HepG2 (cell line): ENCODE measurements around the gene HK2. TPM values are rescaled to one million over a fixed set of nuclear protein-coding genes. Genes with fewer than 3 reads are reported as not detected.

Experiments
- ATAC-seq: fragments of 200-7000 bp; cut with Tn5 transposase; 3 replicates; pipeline ENCODE4 v1.9.1; 2020; ENCODE audit warnings: mild to moderate bottlenecking, moderate library complexity
- BruUV-seq: library from RNA; stranded (reverse); fragments of 400-500 nt; replicated peaks from 2 replicates; lab custom pipeline; 2021; lab: Mats Ljungman, UMichigan
- CTCF ChIA-PET: fragments of 300-600 bp; formaldehyde crosslinking; extraction: SDS; loops from one replicate; lab custom pipeline; 2021; ENCODE audit warnings: low total read pairs, inconsistent platforms, low intra/inter-chr PET ratio; lab: Yijun Ruan, JAX
- POLR2A ChIA-PET: fragments of 350-600 bp; sonication (Branson Sonifier 250); formaldehyde crosslinking; loops from one replicate; lab custom pipeline; 2020; ENCODE audit warnings: antibody characterized with exemption, inconsistent platforms; lab: Yijun Ruan, JAX
- DNase-seq: peaks from one replicate; pipeline ENCODE4 v3.0.0-alpha.2; 2015; ENCODE audit warnings: low spot score
- FAIRE-seq: peaks from 3 replicates; lab custom pipeline; 2011; peaks lifted over from hg19 to GRCh38; lab: Jason Lieb, UNC
- H2AFZ ChIP-seq: one replicate; pipeline ENCODE4 v1.6.1; 2011; ENCODE audit warnings: low read length, inconsistent platforms
- H3K27ac ChIP-seq: fragments of 300-600 bp; 3 replicates; pipeline ENCODE4 v1.8.0; 2011; ENCODE audit warnings: mixed run types, mild to moderate bottlenecking, mixed read lengths, low read length, inconsistent platforms; ENCODE audit not compliant: insufficient read depth; ENCODE audit errors: extremely low read length
- H3K27me3 ChIP-seq, 2 experiments: fragments of 200-600 bp in 1 of 2; 2 replicates in 1 of 2; 3 replicates in 1 of 2; pipeline versions ENCODE4 v1.6.0 to v1.8.0; 2011; ENCODE audit warnings: low read length in 2 of 2, mild to moderate bottlenecking in 2 of 2, moderate library complexity in 2 of 2, inconsistent platforms in 1 of 2; ENCODE audit not compliant: insufficient read depth in 2 of 2, control insufficient read depth in 1 of 2
- H3K36me3 ChIP-seq, 2 experiments: fragments of 200-600 bp in 1 of 2; replicated peaks in 1 of 2; 2 replicates in 1 of 2; 3 replicates in 1 of 2; pipeline versions ENCODE4 v1.5.1 to v1.8.0; 2011; ENCODE audit warnings: low read length in 2 of 2, inconsistent platforms in 1 of 2; ENCODE audit not compliant: insufficient read depth in 2 of 2, control insufficient read depth in 1 of 2
- H3K4me1 ChIP-seq: 2 replicates; pipeline ENCODE4 v1.5.1; 2012; ENCODE audit warnings: low read length, inconsistent platforms; ENCODE audit not compliant: insufficient read depth
- H3K4me2 ChIP-seq: 2 replicates; pipeline ENCODE4 v1.6.0; 2011; ENCODE audit warnings: low read depth, low read length, inconsistent platforms
- H3K4me3 ChIP-seq, 3 experiments: fragments of 200-600 bp in 1 of 3; sonication (generic), shearing (Covaris generic) in 1 of 3; replicated peaks in 1 of 3; 2 replicates each; pipeline ENCODE4 v1.5.1; 2011 to 2016; ENCODE audit warnings: low read length in 3 of 3, inconsistent platforms in 2 of 3, low read depth in 2 of 3, mild to moderate bottlenecking in 2 of 3, control low read depth in 1 of 3, mixed read lengths in 1 of 3; ENCODE audit not compliant: insufficient read depth in 1 of 3
- H3K79me2 ChIP-seq: one replicate; pipeline ENCODE4 v1.6.1; 2011; ENCODE audit warnings: low read length, inconsistent platforms; ENCODE audit not compliant: insufficient read depth
- H3K9ac ChIP-seq: 2 replicates; pipeline ENCODE4 v1.6.0; 2011; ENCODE audit warnings: mild to moderate bottlenecking, low read depth, low read length, inconsistent platforms; ENCODE audit not compliant: insufficient read depth
- H3K9me3 ChIP-seq: 2 replicates; pipeline ENCODE4 v1.5.1; 2012; ENCODE audit warnings: mild to moderate bottlenecking, low read length
- H4K20me1 ChIP-seq: 2 replicates; pipeline ENCODE4 v1.6.0; 2011; ENCODE audit warnings: inconsistent platforms, mild to moderate bottlenecking, low read length, moderate library complexity; ENCODE audit not compliant: insufficient read depth
- ERF ChIP-seq: IDR thresholded peaks from 2 replicates; pipeline ENCODE4 v1.6.1; 2018; ENCODE audit warnings: missing biosample characterization, missing genetic modification reagents
- GATAD2A ChIP-seq: IDR thresholded peaks from 2 replicates; pipeline ENCODE4 v1.6.1; 2016
- IRF2 ChIP-seq: IDR thresholded peaks from 2 replicates; pipeline ENCODE4 v1.6.1; 2018; ENCODE audit warnings: missing genetic modification reagents, missing compliant biosample characterization
- NFRKB ChIP-seq: fragments of 450-650 bp; IDR thresholded peaks from 2 replicates; pipeline ENCODE4 v1.6.1; 2017
- NONO ChIP-seq, 2 experiments: fragments of 450-650 bp in 1 of 2; sonication (generic) in 1 of 2; formaldehyde crosslinking in 1 of 2; IDR thresholded peaks in 1 of 2; conservative IDR thresholded peaks in 1 of 2; 2 replicates each; pipeline versions ENCODE4 v1.6.1 to v1.8.0; 2017 to 2022; ENCODE audit warnings: mild to moderate bottlenecking in 1 of 2, missing genetic modification reagents in 1 of 2, moderate library complexity in 1 of 2
- RAD51 ChIP-seq: fragments of 450-650 bp; IDR thresholded peaks from 2 replicates; pipeline ENCODE4 v1.6.1; 2016; ENCODE audit warnings: borderline replicate concordance
- SMAD3 ChIP-seq: sonication (generic); formaldehyde crosslinking; IDR thresholded peaks from 2 replicates; pipeline ENCODE4 v1.4.0; 2020; ENCODE audit warnings: missing genetic modification reagents
- SOX5 ChIP-seq: IDR thresholded peaks from 2 replicates; pipeline ENCODE4 v1.6.1; 2016; ENCODE audit warnings: borderline replicate concordance
- SOX6 ChIP-seq, 2 experiments: fragments of 450-650 bp in 1 of 2; sonication (generic) in 1 of 2; formaldehyde crosslinking in 1 of 2; IDR thresholded peaks; 2 replicates each; pipeline versions ENCODE4 v1.4.0 to v1.6.1; 2017 to 2020; ENCODE audit warnings: antibody characterized with exemption in 1 of 2, mild to moderate bottlenecking in 1 of 2, missing genetic modification reagents in 1 of 2
- TBX3 ChIP-seq: fragments of 450-650 bp; IDR thresholded peaks from 2 replicates; pipeline ENCODE4 v1.6.1; 2017; ENCODE audit warnings: antibody characterized with exemption, mild to moderate bottlenecking, inconsistent platforms, borderline replicate concordance
- ZNF512 ChIP-seq: sonication (generic); formaldehyde crosslinking; IDR thresholded peaks from 2 replicates; pipeline ENCODE4 v1.4.0; 2020; ENCODE audit warnings: mild to moderate bottlenecking, missing genetic modification reagents
- ZNF609 ChIP-seq: sonication (generic); formaldehyde crosslinking; IDR thresholded peaks from 2 replicates; pipeline ENCODE4 v1.4.0; 2020; ENCODE audit warnings: mild to moderate bottlenecking, missing genetic modification reagents, borderline replicate concordance
- WGBS: methylation state at CpG from one replicate; pipeline ENCODE4 v1.1.6; 2017; ENCODE audit warnings: low lambda C conversion rate; 5-methylcytosine and 5-hydroxymethylcytosine counted together
- in situ Hi-C: cut with HindIII; loops from 2 replicates; pipeline ENCODE4 v1.10.0; 2017; ENCODE audit warnings: low pct_unique_long_range_greater_than_20kb; ENCODE audit not compliant: extremely low pct_ligation_motif_present
- intact Hi-C: fragments of 100-400 bp; cut with micrococcal nuclease; formaldehyde crosslinking; loops from one replicate; pipeline ENCODE4 v1.10.0; 2022; ENCODE audit not compliant: unreplicated experiment
- polyA plus RNA-seq, 8 experiments: library from polyadenylated mRNA; depleted of rRNA in 3 of 8; stranded (reverse) in 7 of 8; unstranded in 1 of 8; fragments of >200 nt; fragmentation: Illumina TruSeq in 4 of 8; extraction: Trizol in 4 of 8; gene quantifications; 2 replicates each; pipeline versions ENCODE4 v1.2.1 to v1.2.3, GENCODE V29; 2011 to 2016; ENCODE audit warnings: low read depth in 4 of 8, missing spikeins in 1 of 8, mixed read lengths in 1 of 8; ENCODE audit not compliant: insufficient read depth in 1 of 8
- total RNA-seq, 5 experiments: library from RNA; depleted of rRNA; stranded (reverse); fragments of >200 nt; fragmentation: Illumina TruSeq; extraction: Trizol; gene quantifications; 2 replicates each; pipeline ENCODE4 v1.2.3, GENCODE V29; 2016; ENCODE audit warnings: low read depth in 1 of 5
- TF ChIP-seq, protein P1 (sequence below): sonication (generic); formaldehyde crosslinking; IDR thresholded peaks from 2 replicates; pipeline ENCODE4 v1.4.0; 2020; ENCODE audit warnings: missing genetic modification reagents
- TF ChIP-seq, protein P2 (sequence below): IDR thresholded peaks from 2 replicates; pipeline ENCODE4 v1.6.1; 2012; ENCODE audit warnings: inconsistent platforms
- TF ChIP-seq, protein P3 (sequence below): sonication (generic); IDR thresholded peaks from 2 replicates; pipeline ENCODE4 v1.6.1; 2016; ENCODE audit warnings: low read depth, borderline replicate concordance

The HK2 gene
- total and polyA plus RNA-seq, 2 of the 13 experiments (the other 11 are each of a cell fraction or from before 2014, with no cell fraction given) = 13.2 to 101 TPM

- intact Hi-C loops = loop anchor here (5.0 kb wide), 1 partner anchor 97 kb away; no protein-coding TSS in a partner anchor
- Histone ChIP-seq H3K4me1 (peaks cover 82% of the 10 kb centered on the region), H3K36me3 (no peaks in the 10 kb centered on the region), H3K4me3 (no peak overlapping the region), H3K9ac (no peak overlapping the region), H3K27me3 (0 out of 5 replicates have a peak, but pooled peaks cover 0 to 6% of the 10 kb centered on the region in 2 experiments), H3K4me2 (peak overlapping the region; percentile 19), H2AFZ (no peak overlapping the region), H3K79me2 (no peaks in the 10 kb centered on the region), H4K20me1 (no peaks in the 10 kb centered on the region), H3K27ac (no peak overlapping the region), H3K9me3 (no peaks in the 10 kb centered on the region)
- FAIRE-seq (peak; percentile 54), DNase-seq (peak; percentile 50), ATAC-seq (no peak)
- BruUV-seq = no TSS peak
- in situ Hi-C loops = no loop called here
- ChIA-PET CTCF (no interaction called here), POLR2A (interaction anchor here (1.0 to 2.0 kb wide), 3 partner anchors 20 to 49 kb away, joined by 3 to 7 read pairs (median 5); no protein-coding TSS in a partner anchor)
- WGBS = 39% methylated on average over 2 of the region's 2 CpGs
- TF ChIP-seq, protein P1, sequence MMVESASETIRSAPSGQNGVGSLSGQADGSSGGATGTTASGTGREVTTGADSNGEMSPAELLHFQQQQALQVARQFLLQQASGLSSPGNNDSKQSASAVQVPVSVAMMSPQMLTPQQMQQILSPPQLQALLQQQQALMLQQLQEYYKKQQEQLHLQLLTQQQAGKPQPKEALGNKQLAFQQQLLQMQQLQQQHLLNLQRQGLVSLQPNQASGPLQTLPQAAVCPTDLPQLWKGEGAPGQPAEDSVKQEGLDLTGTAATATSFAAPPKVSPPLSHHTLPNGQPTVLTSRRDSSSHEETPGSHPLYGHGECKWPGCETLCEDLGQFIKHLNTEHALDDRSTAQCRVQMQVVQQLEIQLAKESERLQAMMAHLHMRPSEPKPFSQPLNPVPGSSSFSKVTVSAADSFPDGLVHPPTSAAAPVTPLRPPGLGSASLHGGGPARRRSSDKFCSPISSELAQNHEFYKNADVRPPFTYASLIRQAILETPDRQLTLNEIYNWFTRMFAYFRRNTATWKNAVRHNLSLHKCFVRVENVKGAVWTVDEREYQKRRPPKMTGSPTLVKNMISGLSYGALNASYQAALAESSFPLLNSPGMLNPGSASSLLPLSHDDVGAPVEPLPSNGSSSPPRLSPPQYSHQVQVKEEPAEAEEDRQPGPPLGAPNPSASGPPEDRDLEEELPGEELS (CRISPR knock-in tag) = peak; percentile 41; the same call in 1 of the 2 replicates
- TF ChIP-seq SOX5 = peak; percentile 42; the same call in 1 of the 2 replicates
- TF ChIP-seq SMAD3 (CRISPR knock-in tag) = 0 out of 2 replicates have a peak, but pooled peaks have one; percentile 46
- TF ChIP-seq TBX3 = 0 out of 2 replicates have a peak, but pooled peaks have one; percentile 15
- TF ChIP-seq IRF2 = 0 out of 2 replicates have a peak, but pooled peaks have one; percentile 34
- TF ChIP-seq, protein P2, sequence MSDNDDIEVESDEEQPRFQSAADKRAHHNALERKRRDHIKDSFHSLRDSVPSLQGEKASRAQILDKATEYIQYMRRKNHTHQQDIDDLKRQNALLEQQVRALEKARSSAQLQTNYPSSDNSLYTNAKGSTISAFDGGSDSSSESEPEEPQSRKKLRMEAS = 0 out of 2 replicates have a peak, but pooled peaks have one; percentile 14
- TF ChIP-seq SOX6 (IDR thresholded peaks at IDR 0.05) = no peak
- TF ChIP-seq SOX6 (CRISPR knock-in tag; IDR thresholded peaks at IDR 0.05) = peak; percentile 60
- no peak for TF ChIP-seq RAD51
- TF ChIP-seq, protein P3, sequence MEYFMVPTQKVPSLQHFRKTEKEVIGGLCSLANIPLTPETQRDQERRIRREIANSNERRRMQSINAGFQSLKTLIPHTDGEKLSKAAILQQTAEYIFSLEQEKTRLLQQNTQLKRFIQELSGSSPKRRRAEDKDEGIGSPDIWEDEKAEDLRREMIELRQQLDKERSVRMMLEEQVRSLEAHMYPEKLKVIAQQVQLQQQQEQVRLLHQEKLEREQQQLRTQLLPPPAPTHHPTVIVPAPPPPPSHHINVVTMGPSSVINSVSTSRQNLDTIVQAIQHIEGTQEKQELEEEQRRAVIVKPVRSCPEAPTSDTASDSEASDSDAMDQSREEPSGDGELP = peak; percentile 16; the same call in 1 of the 2 replicates
- TF ChIP-seq NFRKB = no peak
- peak; percentile 75 for TF ChIP-seq ZNF609 (CRISPR knock-in tag)
- TF ChIP-seq NONO (IDR thresholded peaks at IDR 0.05) = no peak
- no peak for TF ChIP-seq NONO (CRISPR knock-in tag; conservative IDR thresholded peaks at IDR 0.05)
- TF ChIP-seq ERF (CRISPR knock-in tag) = no peak
- TF ChIP-seq ZNF512 = no peak
- TF ChIP-seq GATAD2A = peak; percentile 57; the same call in 1 of the 2 replicates
Observed at GRCh38 chr2:74814102-74814501, 19.8 kb upstream of the HK2 start.
